SU-DHL-6 (cell line): Measurements from ENCODE around the gene GTF2IRD1.

Experiments used
- EZH2phosphoT487 ChIP-seq: fragments of 200-600 bp; sonication (generic), shearing (Covaris generic); conservative IDR thresholded peaks from 2 replicates; pipeline ENCODE4 v1.6.1; 2018; ENCODE audit warnings: mild to moderate bottlenecking, antibody characterized with exemption, low read length, moderate library complexity, mixed read lengths
- TF ChIP-seq, protein P1 (sequence below): fragments of 200-600 bp; sonication (generic); IDR thresholded peaks from one replicate; pipeline ENCODE4 v1.5.1; 2017; ENCODE audit warnings: antibody characterized with exemption, mild to moderate bottlenecking, low read length, moderate library complexity; ENCODE audit not compliant: insufficient read depth, poor library complexity, severe bottlenecking

- TF ChIP-seq, protein P1, sequence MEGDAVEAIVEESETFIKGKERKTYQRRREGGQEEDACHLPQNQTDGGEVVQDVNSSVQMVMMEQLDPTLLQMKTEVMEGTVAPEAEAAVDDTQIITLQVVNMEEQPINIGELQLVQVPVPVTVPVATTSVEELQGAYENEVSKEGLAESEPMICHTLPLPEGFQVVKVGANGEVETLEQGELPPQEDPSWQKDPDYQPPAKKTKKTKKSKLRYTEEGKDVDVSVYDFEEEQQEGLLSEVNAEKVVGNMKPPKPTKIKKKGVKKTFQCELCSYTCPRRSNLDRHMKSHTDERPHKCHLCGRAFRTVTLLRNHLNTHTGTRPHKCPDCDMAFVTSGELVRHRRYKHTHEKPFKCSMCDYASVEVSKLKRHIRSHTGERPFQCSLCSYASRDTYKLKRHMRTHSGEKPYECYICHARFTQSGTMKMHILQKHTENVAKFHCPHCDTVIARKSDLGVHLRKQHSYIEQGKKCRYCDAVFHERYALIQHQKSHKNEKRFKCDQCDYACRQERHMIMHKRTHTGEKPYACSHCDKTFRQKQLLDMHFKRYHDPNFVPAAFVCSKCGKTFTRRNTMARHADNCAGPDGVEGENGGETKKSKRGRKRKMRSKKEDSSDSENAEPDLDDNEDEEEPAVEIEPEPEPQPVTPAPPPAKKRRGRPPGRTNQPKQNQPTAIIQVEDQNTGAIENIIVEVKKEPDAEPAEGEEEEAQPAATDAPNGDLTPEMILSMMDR = no peak
- TF ChIP-seq EZH2phosphoT487 = no peak
These were observed 59.1 kb downstream of the GTF2IRD1 start for GRCh38 chr7:74512762-74513161.
